ENCODE results near the gene UGGT2. TPM values are rescaled to one million over a fixed set of nuclear protein-coding genes. Genes with fewer than 3 reads are reported as not detected.

Gene UGGT2
- total RNA-seq, 1 experiment from 2014 or later = 34.5 TPM

- Histone ChIP-seq H4K20me1 (ENCODE audit: control insufficient read depth, insufficient read depth, insufficient read length) (no peaks in the 10 kb centered on the region), H3T11ph (ENCODE audit: low read length) (no peak overlapping the region), H3K79me1 (ENCODE audit: insufficient read depth, low read depth, low read length, poor library complexity, severe bottlenecking) (no peaks in the 10 kb centered on the region), H2BK120ac (ENCODE audit: low read depth, low read length, poor library complexity, severe bottlenecking) (no peak overlapping the region), H3K4me1 (ENCODE audit: insufficient read depth, low read length) (no peaks in the 10 kb centered on the region), H2BK15ac (ENCODE audit: low read depth, low read length) (no peak overlapping the region), H3K14ac (ENCODE audit: insufficient read depth, low read length) (no peak overlapping the region), H3K23me2 (ENCODE audit: insufficient read length, low read depth, low read length, poor library complexity, severe bottlenecking) (no peaks in the 10 kb centered on the region), H2AK5ac (ENCODE audit: insufficient read length, low read length) (no peak overlapping the region), H2AFZ (ENCODE audit: low read length) (no peak overlapping the region), H2BK12ac (ENCODE audit: insufficient read length, low read depth, low read length) (no peak overlapping the region), H3K79me2 (ENCODE audit: insufficient read depth, low read length) (no peaks in the 10 kb centered on the region), H2BK20ac (ENCODE audit: low read depth, low read length, poor library complexity, severe bottlenecking) (no peak overlapping the region), H3K4ac (ENCODE audit: low read depth, low read length) (no peak overlapping the region), H4K91ac (ENCODE audit: insufficient read length, low read depth, low read length) (no peak overlapping the region), H3K23ac (ENCODE audit: insufficient read length, low read depth, low read length) (no peak overlapping the region), H3K4me2 (ENCODE audit: insufficient read depth, insufficient read length, low read length) (no peak overlapping the region), H4K8ac (replicated peaks; ENCODE audit: insufficient read length, low read depth, low read length) (no peak overlapping the region), H3K9me3 (ENCODE audit: control insufficient read depth, low read depth, low read length) (no peaks in the 10 kb centered on the region), H3K56ac (ENCODE audit: insufficient read length, low read depth, low read length) (no peak overlapping the region), H3K27ac (ENCODE audit: insufficient read length, low read depth, low read length) (no peak overlapping the region), H3K18ac (ENCODE audit: insufficient read length, low read depth, low read length) (no peak overlapping the region), H4K5ac (ENCODE audit: insufficient read length, low read depth, low read length) (no peak overlapping the region), H3K9ac (ENCODE audit: extremely low read depth, insufficient read length, low read length) (no peak overlapping the region), H3K27me3 (ENCODE audit: insufficient read depth, low read length) (no peaks in the 10 kb centered on the region), H2BK5ac (ENCODE audit: insufficient read length, low read length) (no peak overlapping the region)
- no peaks in the 10 kb centered on the region for H3K9me3 Mint-ChIP-seq
- peak overlapping the region; percentile 7 to 73 (median 19); a peak in 3 of 7 replicates for H3K27ac Mint-ChIP-seq
- no peak overlapping the region for H3K4me3 Mint-ChIP-seq
- TF ChIP-seq CTCF (conservative IDR thresholded peaks at IDR 0.05) = no peak
- no CpG with 5 or more reads among the region's 5 CpGs for WGBS (ENCODE audit: extremely low coverage, insufficient read length, low lambda C conversion rate)
- peaks cover 1 to 5% (median 5%) of the 10 kb centered on the region in 3 experiments; a peak in 4 of 7 replicates for H3K36me3 Mint-ChIP-seq (ENCODE audit: insufficient read depth in 1 of 3, low read depth in 3 of 3)
- H3K27me3 Mint-ChIP-seq (ENCODE audit: low read depth) = no peaks in the 10 kb centered on the region
- DNase-seq = no peak
- no peaks in the 10 kb centered on the region for H3K4me1 Mint-ChIP-seq
Measured at GRCh38 chr13:95893861-95894260, 159.3 kb downstream of the UGGT2 start.
